Measurements from ENCODE around the gene EPOP.

DNA sequence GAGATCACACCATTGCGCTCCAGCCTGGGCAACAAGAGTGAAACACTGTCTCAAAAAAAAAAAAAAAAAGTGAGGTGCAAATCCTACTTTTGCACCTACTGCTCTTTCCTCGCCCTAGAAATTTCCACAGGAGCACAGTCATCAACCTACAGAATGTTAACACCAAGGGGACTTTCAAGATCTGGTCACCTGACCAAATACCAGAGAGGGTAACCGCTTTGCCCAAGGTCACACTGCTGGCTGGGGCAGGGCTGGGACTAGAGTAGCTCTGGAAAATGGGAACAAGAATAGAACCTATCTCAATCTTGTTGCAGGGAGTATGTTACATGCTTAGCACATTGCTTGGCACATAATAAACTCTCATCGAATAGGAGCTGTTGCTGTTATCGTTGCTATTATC is 24.0 kb upstream of the EPOP start:
- TF ChIP-seq, protein P1, sequence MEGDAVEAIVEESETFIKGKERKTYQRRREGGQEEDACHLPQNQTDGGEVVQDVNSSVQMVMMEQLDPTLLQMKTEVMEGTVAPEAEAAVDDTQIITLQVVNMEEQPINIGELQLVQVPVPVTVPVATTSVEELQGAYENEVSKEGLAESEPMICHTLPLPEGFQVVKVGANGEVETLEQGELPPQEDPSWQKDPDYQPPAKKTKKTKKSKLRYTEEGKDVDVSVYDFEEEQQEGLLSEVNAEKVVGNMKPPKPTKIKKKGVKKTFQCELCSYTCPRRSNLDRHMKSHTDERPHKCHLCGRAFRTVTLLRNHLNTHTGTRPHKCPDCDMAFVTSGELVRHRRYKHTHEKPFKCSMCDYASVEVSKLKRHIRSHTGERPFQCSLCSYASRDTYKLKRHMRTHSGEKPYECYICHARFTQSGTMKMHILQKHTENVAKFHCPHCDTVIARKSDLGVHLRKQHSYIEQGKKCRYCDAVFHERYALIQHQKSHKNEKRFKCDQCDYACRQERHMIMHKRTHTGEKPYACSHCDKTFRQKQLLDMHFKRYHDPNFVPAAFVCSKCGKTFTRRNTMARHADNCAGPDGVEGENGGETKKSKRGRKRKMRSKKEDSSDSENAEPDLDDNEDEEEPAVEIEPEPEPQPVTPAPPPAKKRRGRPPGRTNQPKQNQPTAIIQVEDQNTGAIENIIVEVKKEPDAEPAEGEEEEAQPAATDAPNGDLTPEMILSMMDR (IDR thresholded peaks at IDR 0.05) = no peak
- TF ChIP-seq ZFX (IDR thresholded peaks at IDR 0.05; ENCODE audit: borderline replicate concordance) = no peak
